ENCODE measurements around the gene TUT4. TPM values are rescaled to one million over a fixed set of nuclear protein-coding genes. Genes with fewer than 3 reads are reported as not detected.

The TUT4 gene
- total RNA-seq (44.5 and 93.3 TPM in 2 replicates), polyA plus RNA-seq (42.6 and 73.5 TPM in 2 replicates)

GRCh38 chr1:52552505-52553361 lies at the start of gene TUT4:
TUT4 (minus strand) TSS chr1:52553092; CDS start chr1:52526280, 26,812 bp downstream.
- peak; percentile 84 to 95 for DNase-seq (ENCODE audit: low read depth in 1 of 2, low spot score in 1 of 2)
- peak; percentile 5 for TF ChIP-seq CTCF (IDR thresholded peaks at IDR 0.05; ENCODE audit: low read depth, low read length)
- peaks cover 16% of the 10 kb centered on the region for H3K4me1 ChIP-seq (ENCODE audit: low read depth)
- no peaks in the 10 kb centered on the region for H3K36me3 ChIP-seq
- peak within 1 kb of the TSS; percentile 87 for H3K4me3 ChIP-seq
- no peaks in the 10 kb centered on the region for H3K27me3 ChIP-seq
- H3K9me3 ChIP-seq (ENCODE audit: low read depth), result no peaks in the 10 kb centered on the region
- peak within 1 kb of the TSS; percentile 95 for H3K27ac ChIP-seq

- no peaks in the 10 kb centered on the region for H3K4me1 ChIP-seq (ENCODE audit: low read depth)
- TF ChIP-seq CTCF (IDR thresholded peaks at IDR 0.05; ENCODE audit: low read depth, low read length), result no peak
- H3K4me3 ChIP-seq, result peak within 1 kb of the TSS; percentile 1
- peaks cover 17% of the 10 kb centered on the region for H3K27me3 ChIP-seq
- H3K27ac ChIP-seq, result no peak within 1 kb of the TSS
- peak; percentile 44 to 68 for DNase-seq (ENCODE audit: low read depth in 1 of 2, low spot score in 1 of 2)
- no peaks in the 10 kb centered on the region for H3K36me3 ChIP-seq
- H3K9me3 ChIP-seq (ENCODE audit: low read depth), result no peaks in the 10 kb centered on the region
Observed at GRCh38 chr1:52601991-52602855, 49.3 kb upstream of the TUT4 start, which contains the start of gene GPX7. GPX7 (plus strand) TSS chr1:52602371; CDS start chr1:52602410, 39 bp downstream.

GRCh38 chr1:52601519-52601918 lies 48.6 kb upstream of the TUT4 start:
- H3K36me3 ChIP-seq, result no peaks in the 10 kb centered on the region
- H3K4me1 ChIP-seq (ENCODE audit: low read depth), result no peaks in the 10 kb centered on the region
- peaks cover 17% of the 10 kb centered on the region for H3K27me3 ChIP-seq
- no peak for TF ChIP-seq CTCF (IDR thresholded peaks at IDR 0.05; ENCODE audit: low read depth, low read length)
- no peaks in the 10 kb centered on the region for H3K9me3 ChIP-seq (ENCODE audit: low read depth)
- DNase-seq (ENCODE audit: low read depth in 1 of 2, low spot score in 1 of 2), result no peak
- no peak overlapping the region for H3K4me3 ChIP-seq
- H3K27ac ChIP-seq, result no peak overlapping the region

- no peaks in the 10 kb centered on the region for H3K9me3 ChIP-seq (ENCODE audit: low read depth)
- TF ChIP-seq CTCF (IDR thresholded peaks at IDR 0.05; ENCODE audit: low read depth, low read length), result no peak
- no peak overlapping the region for H3K27ac ChIP-seq
- no peak for DNase-seq (ENCODE audit: low read depth in 1 of 2, low spot score in 1 of 2)
- no peaks in the 10 kb centered on the region for H3K4me1 ChIP-seq (ENCODE audit: low read depth)
- H3K27me3 ChIP-seq, result peaks cover 17% of the 10 kb centered on the region
- no peaks in the 10 kb centered on the region for H3K36me3 ChIP-seq
- no peak overlapping the region for H3K4me3 ChIP-seq
Observed at GRCh38 chr1:52600533-52601179, 47.8 kb upstream of the TUT4 start.

GRCh38 chr1:52599236-52599635 lies 46.3 kb upstream of the TUT4 start:
- Histone ChIP-seq H3K9me3 (ENCODE audit: low read depth) (no peaks in the 10 kb centered on the region), H3K27ac (no peak overlapping the region), H3K36me3 (no peaks in the 10 kb centered on the region), H3K27me3 (peaks cover 17% of the 10 kb centered on the region), H3K4me3 (no peak overlapping the region), H3K4me1 (ENCODE audit: low read depth) (no peaks in the 10 kb centered on the region)
- no peak for TF ChIP-seq CTCF (IDR thresholded peaks at IDR 0.05; ENCODE audit: low read depth, low read length)
- no peak for DNase-seq (ENCODE audit: low read depth in 1 of 2, low spot score in 1 of 2)

Measured in cardiac muscle cell (in vitro differentiated cells and primary cell).